Mucosa of stomach (tissue), 1 donor: Measurements from ENCODE around the gene INO80B.
A peak's percentile ranks its signal among the peaks of the same experiment; 100 is the strongest.
"Not testable (repeated sequence)": the region's sequence is repeated elsewhere in the genome, so short reads cannot be mapped to it uniquely, and the experiment has no call there.

ENCODE experiments used
- H3K27me3 ChIP-seq: one replicate; pipeline ENCODE4 v1.7.0; 2013; ENCODE audit warnings: mild to moderate bottlenecking, low read length; ENCODE audit not compliant: control insufficient read depth, insufficient read depth
- H3K36me3 ChIP-seq: one replicate; pipeline ENCODE4 v1.7.0; 2013; ENCODE audit warnings: low read length; ENCODE audit not compliant: control insufficient read depth, insufficient read depth
- H3K4me1 ChIP-seq: one replicate; pipeline ENCODE4 v1.7.0; 2013; ENCODE audit warnings: mild to moderate bottlenecking, low read length; ENCODE audit not compliant: control insufficient read depth, insufficient read depth
- H3K4me3 ChIP-seq: one replicate; pipeline ENCODE4 v1.7.0; 2013; ENCODE audit warnings: low read length
- H3K9ac ChIP-seq: one replicate; pipeline ENCODE4 v1.7.0; 2013; ENCODE audit warnings: mild to moderate bottlenecking, low read length, moderate library complexity
- H3K9me3 ChIP-seq: one replicate; pipeline ENCODE4 v1.7.0; 2013; ENCODE audit warnings: mild to moderate bottlenecking, low read length, moderate library complexity; ENCODE audit not compliant: control insufficient read depth
- donor health status: Pancreatic carcinoma.

INO80B gene

DNA sequence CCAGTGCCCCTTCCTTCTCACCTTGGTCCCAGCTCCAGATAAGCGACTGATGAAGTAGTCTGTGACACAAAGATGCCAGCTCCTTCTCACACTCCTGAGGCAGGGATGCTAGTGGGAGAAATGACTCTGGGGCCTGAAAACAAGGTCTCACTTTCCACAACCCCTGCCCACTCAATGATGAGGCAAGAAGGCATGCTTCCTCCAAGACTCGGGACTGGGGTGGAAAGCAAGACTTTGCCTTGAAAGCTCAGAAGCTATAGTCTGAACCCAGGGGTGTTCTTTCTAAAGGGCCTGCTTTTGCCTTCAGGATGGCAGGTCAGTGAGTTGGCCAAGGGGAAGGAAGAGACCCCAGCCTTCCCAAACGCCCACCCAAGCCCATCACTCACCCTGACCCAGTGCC, 26.5 kb downstream of the INO80B start:
- Histone ChIP-seq H3K4me1 (peaks cover 20% of the 10 kb centered on the region), H3K27me3 (no peaks in the 10 kb centered on the region), H3K9ac (peak overlapping the region; percentile 82), H3K9me3 (no peaks in the 10 kb centered on the region), H3K36me3 (peaks cover 4% of the 10 kb centered on the region), H3K4me3 (peak overlapping the region; percentile 96)

DNA sequence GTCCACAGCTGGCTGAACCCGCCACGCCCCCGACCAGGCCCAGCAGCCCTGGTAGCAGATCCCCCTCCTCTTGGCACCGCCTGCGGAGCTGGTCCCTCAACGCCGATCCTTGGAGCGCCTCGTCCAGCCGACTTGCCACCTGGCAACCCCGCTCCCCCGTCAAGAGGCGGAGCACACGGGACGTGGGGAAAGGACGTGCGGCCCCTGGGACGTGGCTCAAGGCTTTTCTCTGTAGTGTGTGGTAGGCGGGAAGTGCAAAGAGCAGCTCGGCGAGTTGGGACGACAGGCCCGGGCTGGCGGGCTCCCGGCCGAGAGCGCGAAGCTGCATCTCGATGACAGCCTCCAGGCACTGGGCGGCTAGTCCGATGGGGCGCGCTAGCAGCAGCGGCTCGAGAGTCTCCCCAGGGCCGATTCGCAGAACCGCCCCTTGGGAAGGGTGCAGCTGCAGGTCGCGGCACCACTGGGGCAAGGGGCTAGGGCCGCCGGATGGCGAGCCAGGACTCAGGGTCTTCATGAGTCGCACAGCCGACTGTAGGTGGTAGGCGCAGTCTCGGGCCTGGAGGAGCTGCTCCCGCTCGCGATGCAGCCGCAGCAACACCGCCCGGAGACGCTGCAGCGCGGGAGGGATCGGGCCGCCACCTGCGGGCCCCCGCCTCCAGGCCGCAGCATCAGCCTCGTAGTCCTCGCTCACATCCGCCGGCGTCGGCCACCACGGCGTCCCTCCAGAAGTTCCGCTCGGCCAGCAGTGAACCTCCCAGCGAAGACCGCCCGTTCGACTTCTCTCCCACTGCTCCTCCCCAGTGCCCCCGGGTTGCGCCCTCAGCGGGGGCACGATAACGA, 27.3 kb downstream of the INO80B start:
- Histone ChIP-seq H3K4me1 (peaks cover 20% of the 10 kb centered on the region), H3K36me3 (peaks cover 4% of the 10 kb centered on the region), H3K4me3 (peak overlapping the region; percentile 96), H3K9ac (peak overlapping the region; percentile 82), H3K9me3 (no peaks in the 10 kb centered on the region), H3K27me3 (no peaks in the 10 kb centered on the region)

DNA sequence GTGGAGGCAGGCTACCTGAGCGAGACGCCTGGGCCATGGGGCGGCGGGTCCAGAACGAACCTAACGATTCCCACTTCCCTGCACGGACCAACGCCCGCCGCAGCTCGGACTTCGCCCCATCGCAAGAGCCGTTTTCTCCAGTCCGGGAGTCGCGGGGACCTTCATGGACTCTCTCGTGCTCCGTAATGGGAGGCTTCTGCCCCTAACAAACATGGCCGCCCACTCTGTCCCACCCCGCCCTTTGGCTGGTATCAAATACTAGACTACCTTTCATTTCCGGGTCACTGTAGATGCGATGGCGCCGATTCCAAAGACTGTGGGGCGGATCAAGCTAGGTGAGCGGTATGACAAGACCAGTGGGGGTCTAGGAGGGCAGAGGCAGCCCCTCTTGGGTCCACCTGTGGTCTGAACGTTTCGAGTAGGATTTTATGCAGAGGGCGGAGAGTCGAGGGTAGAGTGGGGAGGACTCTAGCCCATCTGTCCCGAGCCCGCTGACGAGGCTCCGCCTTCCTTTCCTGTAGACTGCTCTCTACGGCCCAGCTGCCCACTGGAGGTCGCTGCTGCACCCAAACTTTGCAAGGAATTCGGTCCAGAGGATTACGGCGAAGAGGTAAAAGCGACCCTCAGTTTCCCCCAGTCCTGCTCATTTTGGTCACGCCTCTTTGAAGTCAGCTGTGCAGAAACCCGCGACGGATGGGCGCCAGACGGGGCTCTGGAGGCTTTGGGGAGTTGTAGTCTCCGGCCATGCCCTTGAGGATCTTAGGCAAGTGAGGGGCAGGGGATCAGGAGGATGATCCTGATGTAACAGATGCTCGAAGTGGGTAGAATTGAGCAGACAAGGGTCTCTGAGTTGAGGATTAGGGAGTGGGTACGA, 28.2 kb downstream of the INO80B start, which contains the start of the genes CCDC142 and TTC31:
CCDC142 (minus strand) TSS at position 198 of the 874 bp plus-strand sequence; CDS start at position 37, 161 bp downstream.
TTC31 (plus strand) TSS at position 281 of the 874 bp plus-strand sequence; CDS start at position 296, 15 bp downstream.
- H3K9ac ChIP-seq, result peak within 1 kb of the TSS; percentile 82
- no peaks in the 10 kb centered on the region for H3K36me3 ChIP-seq

DNA sequence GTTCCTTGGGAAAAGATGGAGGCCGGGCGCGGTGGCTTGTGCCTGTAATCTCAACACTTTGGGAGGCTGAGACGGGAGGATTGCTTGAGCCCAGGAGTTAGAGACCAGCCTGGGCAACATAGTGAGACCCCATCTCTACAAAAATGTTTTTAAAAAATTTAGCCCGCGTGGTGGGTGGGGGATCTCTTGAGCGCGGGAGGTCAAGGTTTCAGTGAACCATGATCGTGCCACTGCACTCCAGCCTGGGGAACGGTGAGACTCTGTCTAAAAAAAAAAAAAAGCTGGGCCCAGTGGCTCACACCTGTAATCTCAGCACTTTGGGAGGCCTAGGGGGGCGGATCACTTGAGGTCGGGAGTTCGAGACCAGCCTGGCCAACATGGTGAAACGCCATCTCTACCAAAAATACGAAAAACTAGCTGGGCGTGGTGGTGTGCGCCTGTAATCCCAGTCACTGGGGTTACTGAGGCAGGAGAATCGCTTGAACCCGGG, 28.8 kb downstream of the INO80B start:
- peak overlapping the region; percentile 82 for H3K9ac ChIP-seq
- not testable (repeated sequence) for H3K9me3 ChIP-seq

More for the DNA sequence above, 28.2 kb downstream of the INO80B start, which contains the start of the genes CCDC142 and TTC31:
- Histone ChIP-seq H3K27me3 (no peaks in the 10 kb centered on the region), H3K4me3 (peak within 1 kb of the TSS; percentile 96), H3K9me3 (no peaks in the 10 kb centered on the region), H3K4me1 (peaks cover 20% of the 10 kb centered on the region)

DNA sequence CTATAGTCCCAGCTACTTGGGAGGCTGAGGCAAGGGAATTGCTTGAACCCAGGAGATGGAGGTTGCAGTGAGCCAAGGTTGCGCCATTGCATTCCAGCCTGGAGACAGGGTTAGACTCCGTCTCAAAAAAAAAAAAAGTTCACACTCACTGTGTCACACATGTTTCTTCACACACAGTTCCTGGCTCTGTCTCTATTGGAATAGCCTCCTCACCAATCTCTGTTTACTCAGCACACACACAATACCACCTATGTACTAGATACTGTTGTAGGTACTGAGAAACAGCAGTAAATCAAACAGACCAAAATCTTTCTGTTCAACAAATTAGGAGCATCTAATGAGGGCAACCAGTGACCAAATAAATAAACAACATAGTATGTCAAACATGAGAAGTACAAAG, 31.3 kb downstream of the INO80B start:
- Histone ChIP-seq H3K9me3 (no peaks in the 10 kb centered on the region), H3K27me3 (no peaks in the 10 kb centered on the region), H3K9ac (no peak overlapping the region), H3K36me3 (peaks cover 4% of the 10 kb centered on the region), H3K4me3 (no peak overlapping the region), H3K4me1 (peaks cover 14% of the 10 kb centered on the region)

More for the DNA sequence above, 28.8 kb downstream of the INO80B start:
- not testable (repeated sequence) for H3K27me3 ChIP-seq, H3K36me3 ChIP-seq
- peaks cover 20% of the 10 kb centered on the region for H3K4me1 ChIP-seq
- H3K4me3 ChIP-seq, result peak overlapping the region; percentile 96

DNA sequence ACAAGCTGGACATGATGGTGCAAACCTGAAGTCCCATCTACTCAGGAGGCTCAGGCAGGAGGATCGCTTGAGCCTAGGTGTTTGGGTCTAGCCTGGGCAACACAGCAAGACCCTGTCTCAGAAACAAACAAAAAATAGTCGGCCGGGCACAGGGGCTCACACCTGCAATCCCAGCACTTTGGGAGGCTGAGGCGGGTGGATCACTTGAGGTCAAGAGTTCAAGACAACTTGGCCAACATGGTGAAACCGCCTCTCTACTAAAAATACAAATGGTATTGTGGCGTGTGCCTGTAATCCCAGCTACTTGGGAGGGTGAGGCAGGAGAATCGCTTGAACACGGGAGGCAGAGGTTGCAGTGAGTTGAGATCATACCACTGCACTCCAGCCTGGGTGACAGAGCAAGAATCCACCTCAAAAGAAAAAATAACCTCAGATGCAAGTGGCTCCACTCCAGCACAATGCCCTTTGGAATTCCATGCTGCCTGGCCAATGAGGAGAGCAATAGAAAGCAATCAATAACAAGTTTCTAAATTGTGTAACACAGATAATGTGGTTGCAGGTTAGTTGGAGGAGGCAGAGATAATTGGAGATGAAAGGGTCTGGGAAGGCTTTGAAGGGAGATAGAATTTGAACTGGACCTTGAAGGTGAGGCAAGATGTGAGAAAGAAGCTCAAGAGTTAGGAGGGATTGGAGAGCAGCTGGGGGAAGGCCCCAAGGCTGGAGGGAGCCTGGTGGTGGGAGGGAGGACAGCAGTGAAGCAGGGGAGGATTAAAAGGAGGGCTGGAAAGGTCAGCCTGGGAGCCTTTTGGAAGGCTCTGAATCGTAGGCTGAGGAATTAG, 34.0 kb downstream of the INO80B start:
- H3K9me3 ChIP-seq, result no peaks in the 10 kb centered on the region
- no peaks in the 10 kb centered on the region for H3K4me1 ChIP-seq
- no peak overlapping the region for H3K9ac ChIP-seq
- peaks cover 17% of the 10 kb centered on the region for H3K36me3 ChIP-seq
- H3K27me3 ChIP-seq, result no peaks in the 10 kb centered on the region
- no peak overlapping the region for H3K4me3 ChIP-seq

DNA sequence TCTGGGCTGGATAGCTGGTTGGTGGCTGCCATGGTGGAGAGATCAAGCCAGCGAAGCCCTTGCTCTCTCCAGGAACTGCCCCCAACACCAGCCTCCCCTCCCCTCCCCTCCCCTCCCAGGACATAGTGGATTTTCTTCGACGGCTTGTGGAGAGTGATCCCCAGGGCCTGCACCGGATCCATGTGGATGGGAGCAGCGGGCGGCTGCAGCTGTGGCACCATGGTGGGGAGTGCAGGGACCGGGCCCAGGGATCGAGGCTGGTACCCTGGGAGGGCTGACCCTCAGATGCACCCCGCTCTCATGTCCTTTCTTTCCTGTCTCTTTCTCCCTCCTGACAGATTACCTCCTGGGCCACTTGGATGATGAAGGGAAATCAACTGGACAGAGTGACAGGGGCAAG, 35.0 kb downstream of the INO80B start:
- Histone ChIP-seq H3K9me3 (no peaks in the 10 kb centered on the region), H3K27me3 (no peaks in the 10 kb centered on the region), H3K36me3 (peaks cover 17% of the 10 kb centered on the region), H3K9ac (no peak overlapping the region), H3K4me3 (no peak overlapping the region), H3K4me1 (no peaks in the 10 kb centered on the region)

DNA sequence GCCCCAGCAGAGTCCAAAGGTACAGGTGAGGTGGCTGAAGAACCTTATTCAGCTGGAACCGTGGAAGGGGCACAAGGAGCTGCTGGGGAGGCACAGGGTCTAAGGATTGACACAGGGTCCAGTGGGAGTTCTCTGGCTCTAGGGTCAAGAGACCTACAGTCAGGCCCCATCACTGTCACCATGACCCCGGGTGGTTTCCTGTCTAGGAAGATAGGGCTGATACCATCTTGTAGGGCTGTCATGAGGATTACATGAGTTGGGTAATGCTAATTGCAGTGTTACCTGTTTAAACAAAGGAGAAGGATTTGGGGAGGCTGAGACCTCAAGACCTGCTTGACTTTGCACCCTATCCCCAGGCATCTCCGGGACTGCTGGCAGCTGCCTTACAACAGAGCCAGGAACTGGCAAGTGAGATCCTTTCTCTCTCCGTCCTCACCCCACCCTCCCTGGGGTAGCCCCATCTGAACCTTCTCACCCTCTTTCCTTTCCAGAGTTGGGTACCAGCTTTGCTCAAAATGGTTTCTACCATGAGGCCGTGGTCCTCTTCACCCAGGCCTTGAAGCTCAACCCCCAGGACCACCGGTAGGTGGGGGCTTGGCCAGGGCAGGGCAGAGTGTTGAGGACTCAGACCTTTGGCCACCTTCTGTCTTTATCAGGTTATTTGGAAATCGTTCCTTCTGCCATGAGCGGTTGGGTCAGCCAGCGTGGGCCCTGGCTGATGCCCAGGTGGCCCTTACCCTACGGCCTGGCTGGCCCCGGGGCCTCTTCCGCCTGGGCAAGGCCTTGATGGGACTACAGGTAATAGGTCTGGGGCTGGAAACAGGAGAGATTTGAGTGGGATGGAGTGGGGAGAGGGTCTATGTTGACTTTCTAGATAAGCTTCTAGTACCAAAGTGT, 37.0 kb downstream of the INO80B start:
- H3K4me3 ChIP-seq, result no peak overlapping the region
- no peaks in the 10 kb centered on the region for H3K4me1 ChIP-seq
- H3K9me3 ChIP-seq, result no peaks in the 10 kb centered on the region
- H3K9ac ChIP-seq, result no peak overlapping the region
- peaks cover 3% of the 10 kb centered on the region for H3K27me3 ChIP-seq
- peaks cover 17% of the 10 kb centered on the region for H3K36me3 ChIP-seq

DNA sequence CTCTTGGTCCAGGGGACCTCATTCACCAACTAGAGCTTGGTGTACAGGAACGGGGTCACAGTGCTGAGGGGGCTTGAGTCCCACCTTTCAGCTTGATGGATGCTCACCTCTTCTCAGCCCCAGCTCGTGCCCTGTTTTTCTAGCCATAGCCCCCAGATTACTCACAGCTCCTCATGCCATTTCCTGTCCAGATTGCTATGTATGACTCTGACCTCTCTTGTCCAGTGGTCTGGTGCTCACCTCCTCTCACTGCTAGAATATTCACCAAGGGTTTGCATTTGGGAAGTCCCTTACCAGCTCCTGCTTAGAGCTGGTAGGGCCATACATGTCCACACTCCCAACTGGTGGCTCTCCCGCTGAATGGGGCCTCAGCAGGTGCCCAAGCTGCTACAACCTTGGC, 38.7 kb downstream of the INO80B start:
- Histone ChIP-seq H3K4me3 (no peak overlapping the region), H3K36me3 (peaks cover 17% of the 10 kb centered on the region), H3K9ac (no peak overlapping the region), H3K9me3 (no peaks in the 10 kb centered on the region), H3K27me3 (peaks cover 16% of the 10 kb centered on the region), H3K4me1 (peaks cover 10% of the 10 kb centered on the region)

DNA sequence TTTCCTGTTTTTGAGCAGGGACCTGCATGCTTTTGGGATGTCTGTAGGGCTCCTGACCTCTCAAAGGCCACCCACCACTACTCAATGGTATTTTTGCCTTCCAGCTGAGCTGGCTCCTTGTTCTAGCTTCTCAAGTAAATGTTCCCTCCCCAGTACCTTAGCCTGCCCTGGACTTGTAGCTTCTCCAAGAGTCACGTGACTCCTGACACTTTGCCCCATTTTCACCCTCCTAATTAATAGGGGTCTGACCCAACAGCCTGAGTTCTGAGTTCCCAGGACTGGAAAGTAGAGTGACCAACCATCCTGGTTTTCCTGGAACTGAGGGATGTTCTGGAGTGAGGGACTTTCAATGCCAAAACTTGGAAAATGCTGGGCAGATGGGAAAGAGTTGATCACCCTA, 40.6 kb downstream of the INO80B start:
- Histone ChIP-seq H3K4me3 (no peak overlapping the region), H3K9ac (no peak overlapping the region), H3K27me3 (peaks cover 35% of the 10 kb centered on the region)

More for the DNA sequence above, 40.6 kb downstream of the INO80B start:
- Histone ChIP-seq H3K4me1 (peaks cover 22% of the 10 kb centered on the region), H3K36me3 (peaks cover 17% of the 10 kb centered on the region), H3K9me3 (no peaks in the 10 kb centered on the region)
